ENCODE results near the gene SRGAP3.

DNA sequence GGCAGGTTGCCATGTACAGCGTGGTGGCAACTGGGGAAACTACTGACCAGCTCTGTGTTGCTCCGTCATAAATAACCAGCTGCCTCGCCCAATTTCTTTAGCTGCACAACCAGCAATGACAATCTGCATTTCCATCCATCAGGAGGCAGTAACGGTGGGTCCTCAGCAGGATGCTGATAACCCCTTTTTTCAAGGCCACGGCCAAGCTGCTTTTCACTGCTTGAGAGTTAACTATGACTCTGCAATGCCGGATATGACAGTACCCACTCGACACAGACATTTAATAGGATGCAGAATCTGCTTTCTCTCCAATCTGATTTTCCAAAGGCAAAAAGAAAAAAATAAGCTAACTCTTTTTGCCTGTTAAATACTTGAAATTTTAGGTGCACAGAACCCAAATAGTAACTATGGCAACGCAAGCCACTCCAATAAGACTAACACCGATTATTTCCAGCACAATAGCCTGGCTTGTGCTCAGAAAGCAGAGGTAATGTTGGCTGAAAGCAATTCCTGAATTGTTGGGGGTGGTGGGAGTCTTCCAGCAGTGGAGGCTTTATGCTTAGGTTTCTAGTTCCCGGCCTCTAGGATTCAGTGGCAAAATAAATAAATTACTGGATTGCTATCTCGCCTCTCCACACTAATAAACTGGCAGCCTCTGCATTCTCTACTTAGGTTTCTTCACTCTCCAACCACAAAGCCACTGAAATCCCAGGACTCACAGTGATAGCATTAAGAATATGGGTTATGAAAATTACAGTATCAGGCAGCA, 31.2 kb upstream of the SRGAP3 start:
- TF ChIP-seq, protein P1, sequence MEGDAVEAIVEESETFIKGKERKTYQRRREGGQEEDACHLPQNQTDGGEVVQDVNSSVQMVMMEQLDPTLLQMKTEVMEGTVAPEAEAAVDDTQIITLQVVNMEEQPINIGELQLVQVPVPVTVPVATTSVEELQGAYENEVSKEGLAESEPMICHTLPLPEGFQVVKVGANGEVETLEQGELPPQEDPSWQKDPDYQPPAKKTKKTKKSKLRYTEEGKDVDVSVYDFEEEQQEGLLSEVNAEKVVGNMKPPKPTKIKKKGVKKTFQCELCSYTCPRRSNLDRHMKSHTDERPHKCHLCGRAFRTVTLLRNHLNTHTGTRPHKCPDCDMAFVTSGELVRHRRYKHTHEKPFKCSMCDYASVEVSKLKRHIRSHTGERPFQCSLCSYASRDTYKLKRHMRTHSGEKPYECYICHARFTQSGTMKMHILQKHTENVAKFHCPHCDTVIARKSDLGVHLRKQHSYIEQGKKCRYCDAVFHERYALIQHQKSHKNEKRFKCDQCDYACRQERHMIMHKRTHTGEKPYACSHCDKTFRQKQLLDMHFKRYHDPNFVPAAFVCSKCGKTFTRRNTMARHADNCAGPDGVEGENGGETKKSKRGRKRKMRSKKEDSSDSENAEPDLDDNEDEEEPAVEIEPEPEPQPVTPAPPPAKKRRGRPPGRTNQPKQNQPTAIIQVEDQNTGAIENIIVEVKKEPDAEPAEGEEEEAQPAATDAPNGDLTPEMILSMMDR (IDR thresholded peaks at IDR 0.05): no peak
- no peak for TF ChIP-seq ZFX (IDR thresholded peaks at IDR 0.05; ENCODE audit: borderline replicate concordance)
